ENCODE data around the gene TRIO.
A peak's percentile ranks its signal among the peaks of the same experiment; 100 is the strongest.

Gene TRIO

DNA sequence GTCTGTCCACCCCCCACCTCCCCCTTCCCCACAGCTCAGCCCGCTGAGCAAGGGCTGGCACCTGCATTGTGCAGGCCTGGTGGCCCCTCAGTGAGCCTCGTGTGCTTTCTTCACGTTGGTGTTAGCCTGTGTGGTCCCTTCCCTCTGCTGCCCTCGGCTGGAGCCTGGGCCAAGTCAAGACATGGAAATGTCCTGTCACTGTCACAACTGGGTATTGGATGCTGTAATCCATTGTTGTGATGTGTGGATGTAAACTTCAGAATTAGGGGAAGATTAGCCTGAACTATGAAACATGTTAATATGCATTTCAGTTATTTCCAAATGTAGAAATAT, 103.9 kb downstream of the TRIO start:
- no peak for DNase-seq (ENCODE audit: low spot score)

GRCh38 chr5:14249258-14250082, 106.3 kb downstream of the TRIO start:
- no peak for DNase-seq (ENCODE audit: low spot score)

GRCh38 chr5:14250084-14250695, 107.0 kb downstream of the TRIO start:
- DNase-seq (ENCODE audit: low spot score): peak; percentile 77

- DNase-seq (ENCODE audit: low spot score): no peak
Observed at GRCh38 chr5:14250748-14251701, 107.9 kb downstream of the TRIO start.

GRCh38 chr5:14251733-14252132, 108.6 kb downstream of the TRIO start:
- DNase-seq (ENCODE audit: low spot score): no peak

DNA sequence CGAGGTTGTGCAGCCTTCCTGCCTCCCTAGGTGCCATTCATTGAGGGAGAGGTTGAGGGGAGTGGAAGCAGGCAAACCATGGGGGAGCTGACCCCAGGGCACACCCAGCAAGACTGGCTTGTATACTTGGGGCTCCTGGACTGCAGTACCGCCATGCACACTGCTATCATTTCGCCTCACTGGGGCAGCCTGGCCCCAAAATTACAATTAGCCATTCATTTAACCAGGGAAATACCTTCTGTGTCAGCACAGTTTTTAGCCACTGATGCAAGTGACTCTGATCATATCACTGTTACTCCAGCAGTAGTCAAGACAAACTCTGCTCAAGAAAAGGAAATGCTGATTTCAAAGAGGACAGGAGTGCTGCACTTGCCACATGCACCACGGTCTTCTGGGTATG, 109.7 kb downstream of the TRIO start:
- no peak for DNase-seq (ENCODE audit: low spot score)

DNA sequence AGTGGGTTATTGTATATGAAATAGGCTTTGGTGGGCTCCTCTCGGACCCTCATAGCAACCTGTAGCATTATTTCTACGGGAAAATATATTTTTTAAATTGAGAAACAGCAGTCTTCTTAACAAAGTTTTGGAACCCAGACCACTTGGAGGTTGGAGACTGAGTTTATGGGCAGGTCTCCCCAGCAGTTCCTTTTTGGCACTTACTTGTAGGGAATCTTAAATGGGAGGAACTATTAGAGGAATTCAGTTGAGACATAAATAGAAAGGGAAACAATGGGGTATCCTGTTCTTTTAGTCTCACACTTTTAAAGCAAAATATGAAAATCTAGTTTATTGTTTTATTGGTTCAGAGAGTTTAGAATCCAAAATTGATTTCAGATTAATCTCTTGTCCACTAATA, 111.5 kb downstream of the TRIO start:
- no peak for DNase-seq (ENCODE audit: low spot score)

GRCh38 chr5:14256026-14256690, 113.0 kb downstream of the TRIO start:
- no peak for DNase-seq (ENCODE audit: low spot score)

GRCh38 chr5:14256756-14257393, 113.7 kb downstream of the TRIO start:
- DNase-seq (ENCODE audit: low spot score): no peak

DNA sequence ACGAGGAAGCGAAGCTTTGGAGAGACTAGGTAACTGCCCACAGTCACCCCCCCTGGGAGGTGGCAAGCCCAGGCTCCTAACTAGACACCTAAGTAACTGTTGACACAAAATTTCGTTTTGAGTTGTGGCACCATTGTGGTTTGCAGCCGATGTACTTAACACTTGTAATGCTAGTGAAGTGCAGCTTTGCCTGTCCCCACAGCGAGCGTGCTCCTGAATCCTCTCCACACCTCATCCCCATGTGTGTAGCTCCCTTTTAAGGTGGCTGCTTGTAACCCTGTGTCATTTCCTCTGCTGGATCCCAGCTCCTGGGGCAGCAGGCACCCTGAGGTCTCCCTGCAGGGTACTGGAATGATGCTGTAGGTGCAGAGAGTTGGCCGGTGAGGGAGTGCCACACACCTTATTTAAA, 114.9 kb downstream of the TRIO start:
- no peak for DNase-seq (ENCODE audit: low spot score)

DNA sequence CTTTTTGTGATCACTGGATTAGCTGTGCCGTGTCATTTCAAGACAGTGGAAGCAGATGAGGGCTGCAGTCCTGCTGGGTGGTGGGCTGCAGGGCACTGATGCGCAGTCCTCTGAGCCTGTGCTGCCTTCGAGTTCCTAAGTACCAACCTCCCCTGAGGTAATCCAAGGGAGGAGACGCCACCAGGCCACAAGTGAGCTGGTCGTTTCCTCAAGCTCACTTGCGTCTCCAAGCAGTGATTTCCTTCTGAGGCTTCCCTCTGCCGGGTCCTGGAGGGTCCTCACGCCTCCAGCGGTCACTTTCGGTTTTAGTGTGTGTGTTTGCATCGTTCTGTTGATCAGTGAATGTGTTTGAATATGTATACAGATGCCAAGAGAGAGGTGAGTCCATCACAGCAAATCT, 115.7 kb downstream of the TRIO start:
- DNase-seq (ENCODE audit: low spot score): no peak

- no peak for DNase-seq (ENCODE audit: low spot score)
Observed at GRCh38 chr5:14260637-14261036, 117.5 kb downstream of the TRIO start.

DNA sequence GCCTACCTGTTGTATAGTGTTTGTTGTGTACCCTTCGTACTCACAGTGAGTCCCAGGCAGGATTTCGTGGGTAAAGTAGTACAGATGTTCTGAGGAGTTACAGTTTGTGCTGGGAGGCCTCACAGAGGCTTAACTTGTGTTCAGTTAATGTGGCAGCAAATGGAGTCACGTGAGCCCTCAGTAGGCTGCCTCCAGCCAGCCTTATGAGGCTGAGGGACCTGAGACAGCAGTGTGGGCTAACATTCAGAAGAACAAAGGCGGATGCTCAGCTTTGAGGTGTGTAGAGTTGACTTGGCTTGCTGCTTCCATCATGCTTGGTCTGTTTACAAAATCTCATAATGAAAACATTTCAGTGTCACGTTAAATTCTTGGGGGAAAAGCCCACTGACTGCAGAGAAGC, 118.1 kb downstream of the TRIO start:
- no peak for DNase-seq (ENCODE audit: low spot score)

GRCh38 chr5:14261856-14262611, 118.9 kb downstream of the TRIO start:
- DNase-seq (ENCODE audit: low spot score): no peak

GRCh38 chr5:14263113-14263512, 120.0 kb downstream of the TRIO start:
- DNase-seq (ENCODE audit: low spot score): no peak

DNA sequence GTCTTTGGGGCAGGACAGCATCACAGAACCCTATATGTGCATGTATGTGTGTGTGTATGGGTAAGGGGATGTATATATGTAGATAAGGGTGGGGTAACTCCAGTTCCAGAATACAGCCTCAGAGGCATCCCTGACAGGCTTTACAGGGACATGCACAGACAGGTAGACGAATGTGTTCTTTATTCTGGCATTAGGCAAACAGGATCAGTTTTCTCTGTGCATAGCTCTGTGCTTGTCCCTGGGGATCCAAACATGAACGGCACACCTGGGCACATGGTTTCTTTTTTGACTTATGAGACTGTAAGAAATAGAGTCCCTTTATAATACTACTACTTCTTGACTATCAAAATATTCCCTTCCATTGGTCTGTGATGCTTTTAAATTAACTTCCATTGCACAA, 120.6 kb downstream of the TRIO start:
- DNase-seq (ENCODE audit: low spot score): no peak

GRCh38 chr5:14264605-14265316, 121.6 kb downstream of the TRIO start:
- DNase-seq (ENCODE audit: low spot score): peak; percentile 94

DNA sequence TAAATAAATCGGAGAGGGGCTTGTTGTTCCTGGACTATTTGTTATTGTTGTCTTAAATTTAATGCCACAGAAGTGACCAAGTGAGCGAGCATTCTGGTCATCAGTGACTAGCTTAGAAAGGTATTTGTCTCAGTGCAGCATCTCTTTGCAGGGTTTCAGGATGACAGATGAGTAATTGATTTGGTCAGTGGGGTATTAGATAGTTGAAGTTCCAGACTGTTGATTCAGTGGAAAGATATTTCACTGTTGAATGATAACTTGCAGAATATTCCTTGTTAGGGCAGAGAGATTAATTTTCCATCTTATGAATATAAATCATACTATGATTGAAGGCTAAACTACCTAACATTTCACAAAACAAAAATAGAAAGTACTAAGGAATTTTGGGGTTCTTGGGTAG, 122.4 kb downstream of the TRIO start:
- DNase-seq (ENCODE audit: low spot score): peak; percentile 81

- no peak for DNase-seq (ENCODE audit: low spot score)
Observed at GRCh38 chr5:14266171-14266570, 123.0 kb downstream of the TRIO start.

GRCh38 chr5:14266686-14267085, 123.5 kb downstream of the TRIO start:
- DNase-seq (ENCODE audit: low spot score): no peak
